Measurements from ENCODE around the gene ATP6V0C.

ATP6V0C gene

DNA sequence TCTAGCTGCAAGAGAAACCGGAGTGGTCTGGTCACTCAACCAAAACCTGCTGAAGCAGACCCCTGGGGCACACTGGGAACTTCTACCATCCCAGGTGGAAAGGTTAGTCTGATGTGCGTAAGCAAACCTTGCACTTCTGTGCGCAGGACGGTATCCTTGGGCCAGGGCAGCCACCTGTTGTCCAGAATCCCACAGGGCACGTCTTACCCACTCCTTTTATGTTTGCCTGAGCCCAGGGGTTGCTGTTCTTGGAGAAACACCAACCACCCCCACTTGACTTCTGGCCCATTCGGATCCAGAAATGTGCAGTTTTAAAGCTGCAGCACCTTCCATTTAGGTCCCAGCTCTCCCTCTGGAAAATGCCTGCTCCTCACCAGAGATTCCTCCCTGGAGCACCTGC is 20.1 kb upstream of the ATP6V0C start:
- DNase-seq, result no peak

DNA sequence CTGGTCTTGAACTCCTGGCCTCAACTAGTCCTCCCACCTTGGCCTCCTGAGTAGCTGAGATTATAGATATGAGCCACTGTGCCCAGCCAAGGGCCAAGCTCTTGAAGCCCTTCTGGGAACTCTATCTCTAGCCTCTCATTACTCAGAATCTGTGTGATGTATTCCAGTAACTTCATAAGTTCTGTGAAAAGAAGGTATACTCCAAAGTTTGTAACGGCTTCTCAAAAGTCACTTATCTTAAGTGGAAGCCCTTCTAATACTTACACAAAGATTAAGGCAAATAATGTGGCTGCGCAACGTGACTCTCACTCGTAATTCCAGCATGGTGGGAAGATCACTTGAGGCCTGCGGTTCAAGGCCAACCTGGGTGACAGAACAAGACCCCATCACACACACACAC is 19.1 kb upstream of the ATP6V0C start:
- no peak for DNase-seq

DNA sequence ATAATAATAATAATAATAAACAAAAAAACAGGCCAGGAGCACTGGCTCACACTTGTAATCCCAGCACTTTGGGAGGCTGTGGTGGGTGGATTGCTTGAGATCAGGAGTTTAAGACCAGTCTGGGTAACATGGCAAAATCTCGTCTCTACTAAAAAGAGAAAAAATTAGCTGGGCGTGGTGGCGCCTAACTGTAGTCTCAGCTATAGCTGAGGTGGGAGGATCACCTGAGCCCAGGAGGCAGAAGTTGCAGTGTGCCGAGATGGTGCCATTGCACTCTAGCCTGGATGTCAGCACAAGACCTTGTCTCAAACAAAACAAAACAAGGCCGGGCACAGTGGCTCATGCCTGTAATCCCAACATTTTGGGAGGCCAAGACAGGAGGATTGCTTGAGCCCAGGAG is 18.7 kb upstream of the ATP6V0C start:
- DNase-seq, result no peak

DNA sequence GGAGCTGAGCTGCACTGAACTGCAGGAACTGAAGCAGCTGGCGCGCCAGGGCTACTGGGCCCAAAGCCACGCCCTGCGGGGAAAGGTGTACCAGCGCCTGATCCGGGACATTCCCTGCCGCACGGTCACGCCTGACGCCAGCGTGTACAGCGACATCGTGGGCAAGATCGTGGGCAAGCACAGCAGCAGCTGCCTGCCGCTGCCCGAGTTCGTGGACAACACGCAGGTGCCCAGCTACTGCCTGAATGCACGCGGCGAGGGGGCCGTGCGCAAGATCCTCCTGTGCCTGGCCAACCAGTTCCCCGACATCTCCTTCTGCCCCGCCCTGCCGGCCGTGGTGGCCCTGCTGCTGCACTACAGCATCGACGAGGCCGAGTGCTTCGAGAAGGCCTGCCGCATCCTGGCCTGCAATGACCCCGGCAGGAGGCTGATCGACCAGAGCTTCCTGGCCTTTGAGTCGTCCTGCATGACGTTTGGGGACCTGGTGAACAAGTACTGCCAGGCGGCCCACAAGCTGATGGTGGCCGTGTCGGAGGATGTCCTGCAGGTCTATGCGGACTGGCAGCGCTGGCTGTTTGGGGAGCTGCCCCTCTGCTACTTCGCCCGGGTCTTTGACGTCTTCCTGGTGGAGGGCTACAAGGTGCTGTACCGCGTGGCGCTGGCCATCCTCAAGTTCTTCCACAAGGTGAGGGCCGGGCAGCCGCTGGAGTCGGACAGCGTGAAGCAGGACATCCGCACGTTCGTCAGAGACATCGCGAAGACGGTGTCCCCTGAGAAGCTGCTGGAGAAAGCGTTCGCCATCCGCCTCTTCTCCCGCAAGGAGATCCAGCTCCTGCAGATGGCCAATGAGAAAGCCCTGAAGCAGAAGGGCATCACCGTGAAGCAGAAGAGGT is 17.3 kb upstream of the ATP6V0C start:
- no peak for DNase-seq

DNA sequence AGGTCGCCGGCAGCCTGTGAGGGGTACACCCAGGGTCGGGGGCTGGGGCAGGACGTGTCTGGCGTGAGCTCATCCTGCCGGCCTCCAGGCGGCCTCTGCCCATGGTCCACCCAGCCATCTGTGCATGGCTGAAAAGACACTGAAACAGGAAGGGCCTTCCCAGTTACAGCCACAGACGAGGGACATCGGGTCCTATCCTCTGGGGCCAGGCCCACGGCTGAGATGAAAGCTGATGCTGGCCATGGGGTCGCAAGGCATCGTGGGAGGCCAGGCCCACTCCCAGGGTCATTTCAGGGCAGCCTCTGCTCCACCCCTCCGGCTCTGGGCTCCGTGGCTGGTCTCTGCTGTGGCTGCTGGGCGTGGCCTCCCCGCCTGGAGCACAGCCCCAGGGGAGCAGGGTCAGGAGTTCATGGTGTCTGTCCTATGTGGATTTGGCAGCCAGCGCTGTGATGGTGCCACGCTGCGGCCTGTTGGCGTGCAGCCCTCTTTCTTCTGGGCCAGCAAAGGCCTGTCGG is 16.6 kb upstream of the ATP6V0C start:
- peak; percentile 47 for DNase-seq

DNA sequence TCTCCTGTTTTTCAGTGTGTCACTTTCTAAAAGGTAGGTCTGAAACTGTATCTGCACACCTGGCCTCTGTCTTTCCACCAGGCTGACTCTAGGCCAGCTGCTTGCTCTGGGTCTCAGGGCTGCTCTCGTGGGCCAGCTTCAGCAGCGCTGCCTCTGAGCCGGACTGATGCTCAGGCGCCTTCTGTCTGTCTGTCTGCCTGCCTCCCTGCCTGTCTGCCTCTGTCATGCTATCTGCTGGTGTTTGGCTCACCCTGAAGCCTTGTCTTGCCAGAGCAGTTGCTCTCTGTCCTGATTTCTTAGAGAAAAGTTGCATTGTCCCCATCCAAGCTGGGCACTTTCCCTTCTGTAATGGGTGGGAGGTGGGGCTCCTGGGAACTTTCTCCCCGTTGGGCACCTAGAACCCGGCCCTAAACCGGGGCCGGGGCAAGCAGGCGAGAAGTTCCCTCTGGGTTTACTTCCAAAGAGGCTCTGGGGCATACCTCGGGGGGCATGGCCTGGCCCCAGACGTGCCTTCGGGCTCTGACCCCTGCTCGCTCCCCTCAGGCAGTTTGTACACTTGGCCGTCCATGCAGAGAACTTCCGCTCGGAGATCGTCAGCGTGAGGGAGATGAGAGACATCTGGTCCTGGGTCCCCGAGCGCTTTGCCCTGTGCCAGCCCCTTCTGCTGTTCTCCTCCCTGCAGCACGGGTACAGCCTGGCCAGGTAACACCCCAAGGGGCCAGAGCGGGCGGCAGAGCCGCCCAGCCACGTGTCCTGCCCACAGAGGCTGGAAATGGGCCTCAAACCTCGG is 15.9 kb upstream of the ATP6V0C start:
- DNase-seq, result no peak

DNA sequence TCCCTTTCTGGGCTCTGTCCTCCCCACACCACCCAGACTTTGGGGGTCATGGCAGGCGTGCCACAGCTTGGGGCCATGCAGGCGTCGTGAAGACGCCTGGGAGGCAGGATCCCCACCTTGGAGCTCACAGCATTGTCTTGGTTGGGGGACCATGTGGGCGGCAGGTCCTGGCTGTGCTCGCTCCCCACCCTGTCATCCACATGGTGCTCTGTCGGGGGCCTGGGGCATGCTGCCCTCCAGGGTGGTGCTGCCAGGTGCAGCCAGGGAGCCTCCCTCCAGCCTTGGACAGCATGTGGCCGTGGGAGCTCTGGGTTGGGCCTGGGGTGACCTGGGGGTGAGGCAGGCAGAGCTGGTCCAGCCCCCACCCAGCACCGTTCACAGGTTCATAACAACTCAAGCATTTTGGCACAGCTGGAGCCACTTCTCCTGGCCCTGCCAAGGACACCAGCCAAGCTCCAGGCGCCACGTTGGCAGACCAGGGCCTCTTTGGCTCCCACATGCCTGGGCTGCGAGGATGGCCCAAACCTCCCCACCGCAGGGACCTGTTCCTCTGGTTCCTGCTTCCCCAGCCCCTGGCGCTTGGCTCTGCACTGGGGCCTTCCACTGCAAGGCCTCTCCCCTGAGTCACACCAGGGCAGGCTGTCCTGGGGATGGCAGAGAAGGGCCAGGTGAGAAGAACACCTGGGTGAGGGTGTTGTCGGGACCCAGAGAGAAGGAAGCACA is 15.1 kb upstream of the ATP6V0C start:
- no peak for DNase-seq

DNA sequence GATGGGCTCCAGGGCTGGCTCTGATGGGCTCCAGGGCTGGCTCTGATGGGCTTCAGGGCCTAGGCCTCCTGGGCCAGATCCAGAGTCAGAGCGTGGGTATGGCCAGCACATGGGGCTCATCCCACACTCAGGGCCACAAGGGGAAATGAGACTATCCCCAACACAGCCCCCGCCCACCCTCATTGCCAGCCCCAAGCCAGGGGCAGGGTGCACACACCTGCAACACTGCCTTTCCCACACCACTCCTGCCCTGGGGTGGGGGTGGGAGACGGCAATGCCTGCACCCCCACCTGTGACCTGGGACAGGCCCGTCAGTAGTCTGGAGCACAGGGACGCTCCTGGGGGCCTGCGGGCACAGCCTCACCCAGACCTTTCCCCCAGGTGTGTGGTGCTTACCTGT is 14.3 kb upstream of the ATP6V0C start:
- DNase-seq, result no peak

DNA sequence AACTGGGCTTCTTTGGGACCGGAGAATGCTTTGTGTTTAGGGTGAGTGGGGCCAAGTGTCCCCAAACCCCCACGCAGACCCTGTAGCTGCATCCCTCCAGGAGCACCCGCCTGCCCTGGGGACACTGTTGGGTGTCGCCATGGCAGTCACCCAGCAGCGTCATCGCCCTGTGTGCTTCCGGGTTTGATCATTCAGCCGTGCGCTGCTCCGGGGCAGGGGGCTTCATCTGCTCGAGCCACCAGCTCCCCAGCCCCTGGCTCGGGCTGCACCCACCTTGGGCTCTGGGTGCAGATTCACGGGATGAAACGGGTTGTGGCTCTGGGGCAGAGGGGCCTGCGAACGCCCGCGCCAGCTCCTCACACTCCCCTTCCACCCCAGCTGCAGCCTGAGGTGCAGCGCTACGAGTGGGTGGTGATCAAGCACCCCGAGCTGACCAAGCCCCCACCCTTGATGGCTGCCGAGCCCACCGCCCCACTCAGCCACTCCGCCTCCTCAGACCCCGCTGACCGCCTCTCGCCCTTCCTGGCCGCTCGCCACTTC is 13.8 kb upstream of the ATP6V0C start:
- no peak for DNase-seq

DNA sequence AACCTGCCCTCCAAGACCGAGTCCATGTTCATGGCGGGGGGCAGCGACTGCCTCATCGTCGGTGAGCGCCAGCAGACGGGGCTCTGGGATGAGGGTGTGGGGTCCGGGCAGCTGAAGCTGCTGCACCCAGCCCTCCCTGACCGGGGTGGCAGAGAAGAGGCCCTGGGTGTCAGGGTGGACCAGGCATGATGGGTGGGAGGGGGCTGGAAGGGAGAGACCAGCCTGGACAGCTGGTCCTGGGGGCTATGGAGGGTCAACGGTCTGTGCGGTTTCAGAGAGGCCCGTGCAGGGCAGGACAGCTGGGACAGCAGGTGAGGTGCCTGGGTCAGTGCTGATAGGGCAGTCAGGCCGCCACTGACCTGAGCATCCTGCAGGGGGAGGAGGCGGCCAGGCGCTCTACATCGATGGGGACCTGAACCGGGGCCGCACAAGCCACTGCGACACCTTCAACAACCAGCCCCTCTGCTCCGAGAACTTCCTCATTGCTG is 13.3 kb upstream of the ATP6V0C start:
- DNase-seq, result no peak

DNA sequence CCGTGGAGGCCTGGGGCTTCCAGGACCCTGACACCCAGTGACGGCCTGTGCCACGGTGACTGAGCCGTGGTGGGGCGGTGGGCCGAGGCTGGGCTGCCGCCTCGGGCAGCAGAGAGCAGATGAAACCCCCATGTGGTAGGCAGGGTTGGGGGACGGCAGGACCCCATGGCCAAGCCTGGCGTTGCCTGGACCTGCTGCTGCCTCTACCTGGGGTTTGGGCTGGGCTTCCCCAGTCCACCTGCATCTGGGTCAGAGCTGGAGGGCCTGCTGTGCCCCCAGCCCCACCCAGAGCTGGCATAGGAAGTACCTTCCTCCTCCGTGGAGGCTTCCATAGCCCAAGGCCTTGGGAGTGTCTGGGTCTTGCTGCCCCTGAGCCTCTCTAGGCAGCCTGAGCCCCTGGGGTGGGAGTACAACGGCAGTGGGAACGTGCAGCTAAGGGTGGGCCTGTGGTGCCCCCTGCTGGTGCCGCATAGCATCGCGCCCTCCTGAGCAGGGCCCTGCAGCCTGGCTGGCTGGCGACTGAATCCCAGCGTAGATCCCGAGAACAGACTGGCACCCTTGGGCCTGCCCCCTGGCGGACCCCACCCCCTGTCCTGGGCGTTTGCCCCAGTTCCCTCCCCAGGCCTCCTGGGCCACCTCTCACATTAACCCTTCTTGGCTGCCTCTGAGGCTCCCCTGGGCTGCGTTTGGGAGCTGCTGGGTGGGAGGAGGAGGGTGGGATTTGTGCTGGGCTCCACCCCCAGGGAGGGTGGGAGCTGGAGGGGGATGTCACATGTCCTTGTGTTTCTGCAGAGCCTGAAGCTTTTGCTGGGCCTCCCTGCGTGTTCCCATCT is 12.6 kb upstream of the ATP6V0C start:
- peak; percentile 97 for DNase-seq

DNA sequence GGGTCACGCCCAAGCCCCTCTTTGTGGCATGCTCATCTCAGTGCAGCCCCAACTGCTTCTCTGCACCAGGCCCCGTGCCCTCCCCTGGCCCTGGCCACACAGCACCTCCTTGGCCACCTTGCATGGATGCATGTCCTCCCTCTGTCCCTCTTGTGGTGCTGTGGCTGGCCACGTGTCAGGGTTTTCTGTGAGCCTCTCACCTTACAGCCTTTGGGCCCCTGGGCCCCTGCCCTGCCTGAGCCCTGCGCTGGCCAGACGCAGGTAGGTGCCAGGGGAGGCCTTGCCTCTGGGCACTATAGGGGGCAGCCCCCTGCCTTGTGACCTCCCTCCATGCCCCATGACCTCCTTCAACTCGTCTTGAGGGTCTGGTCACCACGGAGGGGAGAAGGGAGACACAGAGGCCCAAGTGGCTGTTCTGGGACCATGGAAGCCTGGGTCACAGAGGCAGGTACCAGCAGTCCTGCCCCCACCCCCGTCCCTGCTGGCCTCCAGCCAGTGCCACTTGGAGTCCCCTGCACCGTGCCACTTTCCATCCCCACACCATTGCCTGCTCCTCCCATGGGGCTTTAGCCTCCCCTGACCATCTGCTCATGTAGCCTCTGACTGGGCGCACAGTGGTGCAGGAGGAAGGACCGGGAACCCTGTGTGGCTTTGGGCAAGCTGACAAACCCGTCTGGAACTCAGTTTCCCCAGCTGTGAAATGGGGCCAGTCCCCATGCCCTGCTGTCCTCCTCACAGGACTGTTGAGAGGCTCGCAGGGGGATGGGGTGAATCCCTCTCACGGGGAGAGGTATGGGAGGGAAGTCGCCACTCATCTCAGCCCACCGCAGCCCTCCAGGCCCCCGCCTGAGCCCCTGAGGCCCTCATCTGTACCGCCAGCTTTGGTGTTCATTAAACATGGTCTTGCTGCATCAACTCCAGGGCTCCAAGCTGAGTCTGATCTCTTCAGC is 11.5 kb upstream of the ATP6V0C start:
- no peak for DNase-seq

DNA sequence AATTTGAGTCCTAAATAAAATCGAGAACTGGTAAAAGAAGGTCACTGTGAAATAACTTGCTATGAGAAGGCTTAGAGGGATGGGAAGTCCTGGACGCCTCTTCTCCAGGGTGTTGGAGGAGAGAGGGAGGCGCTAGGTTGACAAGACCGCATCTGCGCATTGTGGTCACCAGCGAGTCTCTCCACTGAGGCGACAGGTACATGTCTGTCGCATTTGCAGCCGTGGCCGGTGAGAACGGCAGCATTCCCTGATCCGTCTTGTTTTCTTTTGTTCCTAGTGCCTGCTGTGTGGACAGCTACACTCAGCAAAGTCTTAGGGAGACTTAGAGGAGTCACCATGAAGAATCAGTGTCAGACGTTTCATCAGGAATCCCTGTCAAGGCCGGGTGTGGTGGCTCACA is 8.1 kb upstream of the ATP6V0C start:
- no peak for DNase-seq

DNA sequence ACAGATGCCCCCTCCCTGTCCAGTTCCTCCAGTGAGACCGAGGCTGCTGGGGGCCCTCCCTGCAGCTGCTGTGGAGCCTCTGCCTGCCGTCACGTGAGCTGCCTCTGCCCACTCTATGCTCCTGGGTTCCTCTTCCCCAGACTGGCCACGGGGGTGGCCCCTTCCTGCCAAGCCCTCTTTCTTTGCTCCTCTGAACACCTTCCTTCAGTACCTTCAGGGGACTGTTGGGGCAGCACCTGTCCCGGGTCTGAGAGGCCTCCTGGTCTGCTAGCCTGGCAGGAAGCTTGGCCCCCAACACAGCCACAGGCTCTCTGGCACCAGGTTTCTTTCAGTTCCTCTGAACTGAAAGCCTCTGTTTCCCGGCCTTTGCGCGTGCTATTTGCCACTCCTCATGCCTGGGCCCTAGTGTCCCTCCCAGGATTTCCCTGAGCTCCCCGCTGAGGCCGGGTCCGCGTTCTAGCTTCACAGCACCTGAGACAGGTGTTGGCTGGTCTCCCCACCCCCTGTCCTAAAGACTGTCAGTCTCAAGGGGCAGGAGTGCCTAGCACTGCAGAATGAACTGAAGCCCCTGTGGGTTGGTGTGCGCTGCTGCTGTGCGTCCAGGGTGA is 6.6 kb upstream of the ATP6V0C start:
- no peak for DNase-seq

DNA sequence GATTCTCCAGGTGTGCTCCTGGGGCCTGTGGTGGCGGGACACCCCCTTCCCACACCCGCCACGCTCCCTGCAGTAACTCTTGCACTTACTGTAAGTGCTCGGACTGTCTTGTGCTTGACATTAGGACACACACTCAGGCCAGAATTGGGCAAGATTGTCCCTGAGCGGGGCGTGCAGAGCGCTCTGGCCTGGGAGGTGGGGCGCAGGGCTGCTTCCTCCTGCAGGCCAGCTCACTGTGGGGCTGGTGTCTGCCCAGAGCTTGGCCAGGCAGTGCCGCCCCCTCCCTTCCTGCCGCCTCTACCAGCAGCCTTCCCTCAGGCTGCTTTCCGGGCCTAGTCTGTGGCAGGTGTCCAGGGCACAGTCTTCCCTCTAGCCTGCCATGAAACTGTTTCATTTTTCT is 6.1 kb upstream of the ATP6V0C start:
- DNase-seq, result no peak

DNA sequence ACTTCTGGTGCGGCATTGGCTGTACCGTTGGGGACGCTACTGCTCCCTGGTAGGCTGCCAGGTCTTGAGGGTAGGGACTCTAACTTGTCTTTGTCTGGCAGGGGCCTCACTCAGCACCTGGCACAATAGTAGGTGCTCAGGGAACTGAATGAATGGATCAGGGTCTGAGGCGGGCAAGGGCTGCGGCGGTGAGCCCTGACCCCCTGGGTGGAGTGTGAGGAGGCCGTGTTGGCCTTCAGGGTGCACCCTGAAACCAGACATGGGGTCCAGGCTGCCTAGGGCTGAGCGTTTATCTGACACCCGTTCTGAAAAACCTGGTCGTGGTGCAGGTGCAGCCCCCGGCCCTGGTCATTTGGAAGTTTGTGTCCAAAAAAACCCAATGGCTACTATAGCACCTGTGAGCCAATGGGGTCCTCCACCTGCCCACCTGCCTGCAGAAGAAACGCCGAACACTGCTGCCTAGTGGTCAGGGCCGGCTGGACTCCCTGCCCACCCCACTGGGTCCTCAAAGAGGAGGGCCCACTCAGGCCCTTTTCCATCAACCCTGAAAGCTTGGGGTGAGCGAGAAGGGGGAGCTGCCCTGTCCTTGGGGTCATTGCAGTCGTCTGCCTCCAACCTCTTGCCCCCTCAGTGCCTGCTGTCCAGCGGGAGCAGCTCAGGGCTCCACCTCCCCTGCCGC is 4.9 kb upstream of the ATP6V0C start:
- DNase-seq, result no peak

DNA sequence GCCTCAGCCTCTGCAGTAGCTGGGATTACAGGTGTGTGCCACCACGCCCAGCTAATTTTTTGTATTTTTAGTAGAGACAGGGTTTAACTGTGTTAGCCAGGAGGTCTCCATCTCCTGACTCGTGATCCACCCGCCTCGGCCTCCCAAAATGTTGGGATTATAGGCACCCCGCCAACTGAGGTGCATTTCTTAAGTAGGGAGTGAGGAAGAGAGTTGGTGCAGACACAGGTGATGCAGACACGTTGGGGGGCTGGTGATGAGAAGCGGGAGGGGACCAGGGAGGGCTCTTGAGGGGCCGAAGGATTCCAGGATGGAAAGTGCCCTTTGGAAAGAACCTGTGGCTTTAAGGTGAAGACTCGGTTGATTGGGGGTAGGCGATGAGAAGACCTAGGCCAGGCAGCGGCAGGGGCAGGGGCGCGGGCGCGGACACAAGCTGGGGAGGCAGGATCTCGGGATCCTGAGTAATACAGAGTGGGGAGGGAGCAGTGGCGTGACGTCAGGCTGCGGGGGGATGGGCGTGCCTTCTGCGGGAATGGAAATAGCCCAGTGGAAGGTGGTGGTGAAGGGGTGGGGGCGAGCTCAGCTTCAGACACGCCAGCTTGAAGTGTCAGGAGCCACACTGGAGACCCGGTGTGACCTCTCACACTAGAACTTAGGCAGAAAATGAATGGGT is 2.5 kb upstream of the ATP6V0C start:
- no peak for DNase-seq

DNA sequence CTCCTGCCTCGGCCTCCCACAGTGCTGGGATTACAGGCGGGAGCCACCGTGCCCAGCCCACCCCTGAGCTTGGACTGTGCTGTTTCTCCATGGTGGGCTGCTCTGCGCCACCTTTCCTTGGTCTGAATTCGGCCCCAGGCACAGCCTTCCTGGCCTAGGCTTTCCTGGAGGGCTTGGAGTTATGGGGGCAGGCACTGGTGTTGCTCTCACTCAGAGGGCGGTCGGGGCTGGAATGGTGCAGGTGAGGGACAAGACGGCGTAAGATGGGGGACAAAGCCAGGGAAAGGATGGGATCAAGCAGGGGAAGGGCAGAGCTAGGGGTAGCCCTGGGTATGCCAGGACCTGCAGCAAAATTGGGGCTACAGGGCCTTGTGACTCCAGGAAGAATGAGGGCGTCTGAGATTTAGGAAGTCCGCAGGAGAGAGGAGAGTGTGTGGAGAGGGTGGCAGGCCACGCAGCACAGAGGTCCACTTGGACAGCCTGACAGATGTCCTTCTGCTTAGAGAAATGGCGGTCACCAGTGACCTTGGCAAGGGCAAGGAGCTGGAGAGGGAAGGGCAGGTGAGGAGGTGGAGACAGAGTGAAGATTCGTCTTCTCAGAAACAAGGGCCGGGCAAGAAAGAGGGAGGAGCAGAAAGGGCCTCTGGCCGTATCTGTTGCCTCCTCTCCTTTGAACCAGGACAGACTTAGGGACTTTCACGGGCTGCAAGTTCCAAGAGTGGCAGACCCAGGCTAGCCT is 1.6 kb upstream of the ATP6V0C start:
- no peak for DNase-seq

Measured in retina (tissue), 1 donor.